Measurements from ENCODE around the gene ZBTB8A. TPM values are rescaled to one million over a fixed set of nuclear protein-coding genes. Genes with fewer than 3 reads are reported as not detected.

ZBTB8A gene
- total and polyA plus RNA-seq, 2 of the 13 experiments (the other 11 are each of a cell fraction or from before 2014, with no cell fraction given), result 1.3 to 3.7 TPM

DNA sequence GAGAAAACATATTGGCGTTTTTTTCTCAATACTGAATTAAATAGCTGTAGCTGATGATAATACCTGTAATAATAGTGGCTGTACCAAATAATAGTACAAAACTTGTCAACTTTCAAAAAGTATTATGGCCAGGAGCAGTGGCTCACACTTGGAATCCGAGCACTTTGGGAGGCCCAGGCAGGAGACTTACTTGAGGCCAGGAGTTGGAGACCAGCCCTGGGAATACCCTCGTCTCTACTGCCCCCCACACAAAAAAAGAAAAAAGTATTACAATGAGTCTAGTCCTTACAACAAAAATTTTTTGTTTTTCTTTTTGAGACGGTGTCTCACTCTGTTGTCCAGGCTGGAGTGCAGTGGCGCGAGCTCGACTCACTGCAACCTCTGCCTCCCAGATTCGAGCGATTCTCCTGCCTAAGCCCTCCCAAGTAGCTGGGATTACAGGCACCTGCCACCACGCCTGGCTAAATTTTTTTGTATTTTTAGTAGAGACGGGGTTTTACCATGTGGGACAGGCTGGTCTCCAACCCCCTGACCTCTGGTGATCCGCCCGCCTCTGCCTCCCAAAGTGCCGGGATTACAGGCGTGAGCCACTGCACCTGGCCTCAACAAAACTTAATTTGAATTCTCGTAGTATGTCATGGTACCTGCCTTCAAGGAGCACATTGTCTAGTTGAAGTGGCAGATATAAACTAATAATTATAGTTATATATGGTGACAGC lies 113.2 kb downstream of the ZBTB8A start (continued):
- TF ChIP-seq, protein P1, sequence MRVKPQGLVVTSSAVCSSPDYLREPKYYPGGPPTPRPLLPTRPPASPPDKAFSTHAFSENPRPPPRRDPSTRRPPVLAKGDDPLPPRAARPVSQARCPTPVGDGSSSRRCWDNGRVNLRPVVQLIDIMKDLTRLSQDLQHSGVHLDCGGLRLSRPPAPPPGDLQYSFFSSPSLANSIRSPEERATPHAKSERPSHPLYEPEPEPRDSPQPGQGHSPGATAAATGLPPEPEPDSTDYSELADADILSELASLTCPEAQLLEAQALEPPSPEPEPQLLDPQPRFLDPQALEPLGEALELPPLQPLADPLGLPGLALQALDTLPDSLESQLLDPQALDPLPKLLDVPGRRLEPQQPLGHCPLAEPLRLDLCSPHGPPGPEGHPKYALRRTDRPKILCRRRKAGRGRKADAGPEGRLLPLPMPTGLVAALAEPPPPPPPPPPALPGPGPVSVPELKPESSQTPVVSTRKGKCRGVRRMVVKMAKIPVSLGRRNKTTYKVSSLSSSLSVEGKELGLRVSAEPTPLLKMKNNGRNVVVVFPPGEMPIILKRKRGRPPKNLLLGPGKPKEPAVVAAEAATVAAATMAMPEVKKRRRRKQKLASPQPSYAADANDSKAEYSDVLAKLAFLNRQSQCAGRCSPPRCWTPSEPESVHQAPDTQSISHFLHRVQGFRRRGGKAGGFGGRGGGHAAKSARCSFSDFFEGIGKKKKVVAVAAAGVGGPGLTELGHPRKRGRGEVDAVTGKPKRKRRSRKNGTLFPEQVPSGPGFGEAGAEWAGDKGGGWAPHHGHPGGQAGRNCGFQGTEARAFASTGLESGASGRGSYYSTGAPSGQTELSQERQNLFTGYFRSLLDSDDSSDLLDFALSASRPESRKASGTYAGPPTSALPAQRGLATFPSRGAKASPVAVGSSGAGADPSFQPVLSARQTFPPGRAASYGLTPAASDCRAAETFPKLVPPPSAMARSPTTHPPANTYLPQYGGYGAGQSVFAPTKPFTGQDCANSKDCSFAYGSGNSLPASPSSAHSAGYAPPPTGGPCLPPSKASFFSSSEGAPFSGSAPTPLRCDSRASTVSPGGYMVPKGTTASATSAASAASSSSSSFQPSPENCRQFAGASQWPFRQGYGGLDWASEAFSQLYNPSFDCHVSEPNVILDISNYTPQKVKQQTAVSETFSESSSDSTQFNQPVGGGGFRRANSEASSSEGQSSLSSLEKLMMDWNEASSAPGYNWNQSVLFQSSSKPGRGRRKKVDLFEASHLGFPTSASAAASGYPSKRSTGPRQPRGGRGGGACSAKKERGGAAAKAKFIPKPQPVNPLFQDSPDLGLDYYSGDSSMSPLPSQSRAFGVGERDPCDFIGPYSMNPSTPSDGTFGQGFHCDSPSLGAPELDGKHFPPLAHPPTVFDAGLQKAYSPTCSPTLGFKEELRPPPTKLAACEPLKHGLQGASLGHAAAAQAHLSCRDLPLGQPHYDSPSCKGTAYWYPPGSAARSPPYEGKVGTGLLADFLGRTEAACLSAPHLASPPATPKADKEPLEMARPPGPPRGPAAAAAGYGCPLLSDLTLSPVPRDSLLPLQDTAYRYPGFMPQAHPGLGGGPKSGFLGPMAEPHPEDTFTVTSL (CRISPR knock-in tag; IDR thresholded peaks at IDR 0.05; ENCODE audit: borderline replicate concordance), result no peak
- TF ChIP-seq SP5 (CRISPR knock-in tag; IDR thresholded peaks at IDR 0.05; ENCODE audit: borderline replicate concordance, low read depth) (no peak), ZBTB38 (CRISPR knock-in tag; IDR thresholded peaks at IDR 0.05) (peak; percentile 71; the same call in 1 of the 2 replicates), YY1 (IDR thresholded peaks at IDR 0.05; ENCODE audit: insufficient read depth, insufficient replicate concordance, low read depth, low read length) (no peak), PITX1 (CRISPR knock-in tag; IDR thresholded peaks at IDR 0.05) (no peak)
- TF ChIP-seq, protein P2, sequence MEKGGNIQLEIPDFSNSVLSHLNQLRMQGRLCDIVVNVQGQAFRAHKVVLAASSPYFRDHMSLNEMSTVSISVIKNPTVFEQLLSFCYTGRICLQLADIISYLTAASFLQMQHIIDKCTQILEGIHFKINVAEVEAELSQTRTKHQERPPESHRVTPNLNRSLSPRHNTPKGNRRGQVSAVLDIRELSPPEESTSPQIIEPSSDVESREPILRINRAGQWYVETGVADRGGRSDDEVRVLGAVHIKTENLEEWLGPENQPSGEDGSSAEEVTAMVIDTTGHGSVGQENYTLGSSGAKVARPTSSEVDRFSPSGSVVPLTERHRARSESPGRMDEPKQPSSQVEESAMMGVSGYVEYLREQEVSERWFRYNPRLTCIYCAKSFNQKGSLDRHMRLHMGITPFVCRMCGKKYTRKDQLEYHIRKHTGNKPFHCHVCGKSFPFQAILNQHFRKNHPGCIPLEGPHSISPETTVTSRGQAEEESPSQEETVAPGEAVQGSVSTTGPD (CRISPR knock-in tag; IDR thresholded peaks at IDR 0.05), result no peak
- TF ChIP-seq, protein P3, sequence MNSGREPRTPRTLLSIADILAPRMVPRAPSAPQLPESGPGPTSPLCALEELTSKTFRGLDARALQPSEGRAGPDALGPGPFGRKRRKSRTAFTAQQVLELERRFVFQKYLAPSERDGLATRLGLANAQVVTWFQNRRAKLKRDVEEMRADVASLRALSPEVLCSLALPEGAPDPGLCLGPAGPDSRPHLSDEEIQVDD (CRISPR knock-in tag; IDR thresholded peaks at IDR 0.05; ENCODE audit: borderline replicate concordance), result no peak

Small RNA genes within 50 kb of the gene (small RNA-seq; reads per million reads assigned to genes)
- 0 reads per million in 3 experiments for gene RF00019 (ENCODE audit: insufficient read depth in 2 of 3, insufficient read length in 3 of 3, low read depth in 2 of 3, low replicate concordance in 1 of 3)

Other genes starting within 250 kb of the ZBTB8A start
- 93.5 and 109 TPM in 2 replicates for gene HDAC1, start 247.3 kb upstream of the ZBTB8A start, total RNA-seq (2016; rRNA removed; fragmentation: Illumina TruSeq; extraction: Trizol)
- 189 and 190 TPM in 2 replicates for gene HDAC1, start 247.3 kb upstream of the ZBTB8A start, polyA plus RNA-seq (2011; rRNA removed)
- gene MARCKSL1, start 203.2 kb upstream of the ZBTB8A start, total RNA-seq (2016; rRNA removed; fragmentation: Illumina TruSeq; extraction: Trizol), result 81.9 and 85.1 TPM in 2 replicates
- gene MARCKSL1, start 203.2 kb upstream of the ZBTB8A start, polyA plus RNA-seq (2011; rRNA removed), result 134 and 155 TPM in 2 replicates
- gene FAM229A, start 176.9 kb upstream of the ZBTB8A start, total RNA-seq (2016; rRNA removed; fragmentation: Illumina TruSeq; extraction: Trizol), result 0.31 and 3.2 TPM in 2 replicates
- gene FAM229A, start 176.9 kb upstream of the ZBTB8A start, polyA plus RNA-seq (2011; rRNA removed), result 17.6 and 21.8 TPM in 2 replicates
- gene TSSK3, start 176.9 kb upstream of the ZBTB8A start, total RNA-seq (2016; rRNA removed; fragmentation: Illumina TruSeq; extraction: Trizol), result 0.62 and 1.0 TPM in 2 replicates
- gene TSSK3, start 176.9 kb upstream of the ZBTB8A start, polyA plus RNA-seq (2011; rRNA removed), result 1.1 and 2.0 TPM in 2 replicates
- gene BSDC1, start 145.0 kb upstream of the ZBTB8A start, total RNA-seq (2016; rRNA removed; fragmentation: Illumina TruSeq; extraction: Trizol), result 33.2 and 40.3 TPM in 2 replicates
- 64.2 and 81.8 TPM in 2 replicates for gene BSDC1, start 145.0 kb upstream of the ZBTB8A start, polyA plus RNA-seq (2011; rRNA removed)
- 0.01 and 0.02 TPM in 2 replicates for gene ZBTB8B, start 74.4 kb upstream of the ZBTB8A start, total RNA-seq (2016; rRNA removed; fragmentation: Illumina TruSeq; extraction: Trizol)
- under 0.01 TPM in 1 of 2 replicates, not detected in the other for gene ZBTB8B, start 74.4 kb upstream of the ZBTB8A start, polyA plus RNA-seq (2011; rRNA removed)
- gene ZBTB8OS, start 111.1 kb downstream of the ZBTB8A start, total RNA-seq (2016; rRNA removed; fragmentation: Illumina TruSeq; extraction: Trizol), result 84.8 and 98.0 TPM in 2 replicates
- gene ZBTB8OS, start 111.1 kb downstream of the ZBTB8A start, polyA plus RNA-seq (2011; rRNA removed), result 43.2 and 57.7 TPM in 2 replicates
- 166 and 305 TPM in 2 replicates for gene RBBP4, start 111.8 kb downstream of the ZBTB8A start, total RNA-seq (2016; rRNA removed; fragmentation: Illumina TruSeq; extraction: Trizol)
- gene RBBP4, start 111.8 kb downstream of the ZBTB8A start, polyA plus RNA-seq (2011; rRNA removed), result 56.3 and 64.4 TPM in 2 replicates
- 5.4 and 7.2 TPM in 2 replicates for gene SYNC, start 163.3 kb downstream of the ZBTB8A start, total RNA-seq (2016; rRNA removed; fragmentation: Illumina TruSeq; extraction: Trizol)
- 2.1 and 2.4 TPM in 2 replicates for gene SYNC, start 163.3 kb downstream of the ZBTB8A start, polyA plus RNA-seq (2011; rRNA removed)

Data from HepG2 (cell line).